ENCODE data around the gene SYNE2. TPM values are rescaled to one million over a fixed set of nuclear protein-coding genes. Genes with fewer than 3 reads are reported as not detected.

The SYNE2 gene
- total RNA-seq, 1 donor from 2014 or later = 105 TPM

DNA sequence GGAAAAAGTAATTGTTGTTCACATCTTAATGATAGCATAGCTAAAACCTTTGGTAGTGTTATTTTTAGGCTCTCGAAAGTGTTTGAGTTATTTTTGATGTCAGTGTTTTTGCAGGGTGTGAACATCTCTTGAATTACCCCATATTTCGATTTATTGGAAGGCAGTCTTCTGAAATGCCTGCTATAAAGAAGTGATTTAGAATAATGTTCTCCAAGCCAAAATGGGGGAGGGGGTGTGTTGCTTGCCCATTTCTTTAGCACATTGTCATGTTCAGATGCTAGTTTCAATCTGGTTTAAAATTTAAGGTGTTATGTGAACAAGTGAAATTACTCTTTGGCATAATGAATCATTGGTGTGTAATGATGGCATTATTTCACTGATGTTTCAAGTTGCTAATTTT is 110.6 kb downstream of the SYNE2 start:
- Histone ChIP-seq H3F3A (ENCODE audit: low read depth) (no peaks in the 10 kb centered on the region), H4K20me1 (ENCODE audit: low read depth) (no peaks in the 10 kb centered on the region), H3K27ac (no peak overlapping the region), H3K27me3 (no peaks in the 10 kb centered on the region), H3K4me1 (no peaks in the 10 kb centered on the region), H3K9me3 (ENCODE audit: low read depth) (no peaks in the 10 kb centered on the region), H3K4me3 (no peak overlapping the region), H3K9ac (no peak overlapping the region), H3K36me3 (peaks cover 10% of the 10 kb centered on the region), H2AFZ (replicated peaks) (no peak overlapping the region), H3K79me2 (ENCODE audit: low read depth) (no peaks in the 10 kb centered on the region), H3K4me2 (no peak overlapping the region)
- Mint-ChIP-seq H3K36me3 (peaks cover 6% of the 10 kb centered on the region), H3K27me3 (ENCODE audit: insufficient read depth, low read depth) (no peaks in the 10 kb centered on the region), H3K9me3 (no peaks in the 10 kb centered on the region), H3K4me1 (no peaks in the 10 kb centered on the region), H3K27ac (no peak overlapping the region), H3K4me3 (no peak overlapping the region)
- no peak for DNase-seq (ENCODE audit: low spot score)
- TF ChIP-seq EZH2phosphoT487 (IDR thresholded peaks at IDR 0.05) (no peak), CTCF (IDR thresholded peaks at IDR 0.05) (no peak), EZH2 (IDR thresholded peaks at IDR 0.05) (no peak)

DNA sequence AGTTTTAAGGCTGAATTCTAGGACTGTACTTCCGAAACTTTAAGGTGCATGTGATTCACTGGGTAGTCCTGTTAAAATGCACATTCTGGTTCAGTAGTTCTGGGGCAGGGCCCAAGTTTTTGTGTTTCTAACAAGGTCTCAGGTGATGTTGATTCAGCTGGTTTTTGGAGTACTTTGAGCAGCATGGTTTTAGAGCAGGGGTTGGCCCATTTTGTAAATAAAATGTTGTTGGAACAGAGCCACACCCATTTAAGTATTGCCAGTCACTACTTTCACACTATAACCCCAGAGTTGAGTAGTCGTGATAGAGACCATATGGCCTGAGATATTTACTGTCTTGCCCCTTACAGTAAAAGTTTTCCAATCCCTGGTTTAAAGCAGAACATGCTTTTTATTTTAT is 111.3 kb downstream of the SYNE2 start:
- no peaks in the 10 kb centered on the region for H3K9me3 ChIP-seq (ENCODE audit: low read depth)
- no peak overlapping the region for H3K4me3 Mint-ChIP-seq
- H3K9ac ChIP-seq = no peak overlapping the region
- no peak overlapping the region for H3K27ac Mint-ChIP-seq
- no peaks in the 10 kb centered on the region for H3K27me3 ChIP-seq
- H3K79me2 ChIP-seq (ENCODE audit: low read depth) = no peaks in the 10 kb centered on the region
- no peak overlapping the region for H2AFZ ChIP-seq (replicated peaks)
- peaks cover 9% of the 10 kb centered on the region for H3K36me3 Mint-ChIP-seq
- H3K4me3 ChIP-seq = no peak overlapping the region
- H3K4me1 ChIP-seq = no peaks in the 10 kb centered on the region
- no peaks in the 10 kb centered on the region for H4K20me1 ChIP-seq (ENCODE audit: low read depth)
- no peak for DNase-seq (ENCODE audit: low spot score)
- no peaks in the 10 kb centered on the region for H3K4me1 Mint-ChIP-seq
- H3K36me3 ChIP-seq = peaks cover 10% of the 10 kb centered on the region
- no peaks in the 10 kb centered on the region for H3F3A ChIP-seq (ENCODE audit: low read depth)
- TF ChIP-seq CTCF (IDR thresholded peaks at IDR 0.05) = no peak
- TF ChIP-seq EZH2phosphoT487 (IDR thresholded peaks at IDR 0.05) = no peak
- no peaks in the 10 kb centered on the region for H3K9me3 Mint-ChIP-seq
- H3K4me2 ChIP-seq = no peak overlapping the region
- H3K27ac ChIP-seq = no peak overlapping the region
- H3K27me3 Mint-ChIP-seq (ENCODE audit: insufficient read depth, low read depth) = peaks cover 2% of the 10 kb centered on the region

- Mint-ChIP-seq H3K27me3 (ENCODE audit: insufficient read depth, low read depth) (peaks cover 2% of the 10 kb centered on the region), H3K9me3 (no peaks in the 10 kb centered on the region), H3K27ac (no peak overlapping the region), H3K4me3 (no peak overlapping the region), H3K4me1 (no peaks in the 10 kb centered on the region), H3K36me3 (peaks cover 13% of the 10 kb centered on the region)
- H3F3A ChIP-seq (ENCODE audit: low read depth) = no peaks in the 10 kb centered on the region
- H3K79me2 ChIP-seq (ENCODE audit: low read depth) = no peaks in the 10 kb centered on the region
- no peaks in the 10 kb centered on the region for H3K9me3 ChIP-seq (ENCODE audit: low read depth)
- H3K4me3 ChIP-seq = no peak overlapping the region
- peaks cover 3% of the 10 kb centered on the region for H3K36me3 ChIP-seq
- no peak for DNase-seq (ENCODE audit: low spot score)
- H3K9ac ChIP-seq = no peak overlapping the region
- H2AFZ ChIP-seq (replicated peaks) = no peak overlapping the region
- H3K27me3 ChIP-seq = no peaks in the 10 kb centered on the region
- no peak overlapping the region for H3K27ac ChIP-seq
- H3K4me2 ChIP-seq = no peak overlapping the region
- H4K20me1 ChIP-seq (ENCODE audit: low read depth) = no peaks in the 10 kb centered on the region
- H3K4me1 ChIP-seq = no peaks in the 10 kb centered on the region
- TF ChIP-seq EZH2 (IDR thresholded peaks at IDR 0.05) (no peak), EZH2phosphoT487 (IDR thresholded peaks at IDR 0.05) (no peak), CTCF (IDR thresholded peaks at IDR 0.05) (no peak)
Measured at GRCh38 chr14:63966407-63966806, 113.6 kb downstream of the SYNE2 start.

All from neural progenitor cell (in vitro differentiated cells).